Breast epithelium (tissue), 4 donors: ENCODE results near the gene FBXL7. TPM values are rescaled to one million over a fixed set of nuclear protein-coding genes. Genes with fewer than 3 reads are reported as not detected.

ENCODE experiments used
- DNase-seq, 2 donors: peaks; one replicate each; pipeline ENCODE4 v3.0.0-alpha.2; 2019; ENCODE audit warnings: low spot score in 2 of 2
- H3K27ac ChIP-seq, 2 donors: fragments of 200-600 bp; sonication (generic) in 1 of 2; one replicate each; pipeline ENCODE4 v1.5.1; 2016 to 2019; ENCODE audit warnings: mild to moderate bottlenecking in 1 of 2
- H3K27me3 ChIP-seq, 2 donors: fragments of 200-600 bp; sonication (generic) in 1 of 2; one replicate each; pipeline versions ENCODE4 v1.5.1 to v1.6.0; 2017 to 2019; ENCODE audit warnings: control low read depth in 1 of 2, mild to moderate bottlenecking in 1 of 2
- H3K36me3 ChIP-seq: fragments of 200-600 bp; one replicate; pipeline ENCODE4 v1.5.1; 2019
- H3K4me1 ChIP-seq, 2 donors: fragments of 200-600 bp; sonication (generic); one replicate each; pipeline ENCODE4 v1.5.1; 2016 to 2019; ENCODE audit warnings: control low read depth in 1 of 2
- H3K4me3 ChIP-seq, 3 donors: fragments of 200-600 bp; sonication (generic); 1 replicate in 2 of 3; 2 replicates in 1 of 3; pipeline ENCODE4 v1.5.1; 2016 to 2019; ENCODE audit warnings: mild to moderate bottlenecking in 3 of 3, moderate library complexity in 2 of 3
- H3K9me3 ChIP-seq, 2 donors: fragments of 200-600 bp; sonication (generic) in 1 of 2; one replicate each; pipeline ENCODE4 v1.5.1; 2016 to 2019; ENCODE audit warnings: control low read depth in 1 of 2
- CTCF ChIP-seq, 3 donors: fragments of 450-650 bp; IDR thresholded peaks; one replicate each; pipeline ENCODE4 v1.5.1; 2016 to 2017; ENCODE audit warnings: antibody characterized with exemption in 3 of 3, mild to moderate bottlenecking in 3 of 3, moderate library complexity in 3 of 3
- POLR2A ChIP-seq: fragments of 450-650 bp; IDR thresholded peaks from one replicate; pipeline ENCODE4 v1.6.1; 2016; ENCODE audit warnings: antibody characterized with exemption, mild to moderate bottlenecking, moderate library complexity
- POLR2AphosphoS5 ChIP-seq, 3 donors: sonication (generic); formaldehyde crosslinking; IDR thresholded peaks; one replicate each; pipeline ENCODE4 v1.6.1; 2017; ENCODE audit warnings: antibody characterized with exemption in 3 of 3
- intact Hi-C: fragments of 100-400 bp; cut with DNase I; formaldehyde crosslinking; loops from one replicate; pipeline ENCODE4 v1.15.1; 2023; ENCODE audit warnings: low total_unique reads
- total RNA-seq, 3 donors: library from RNA; depleted of rRNA; stranded (reverse); fragments of >200 nt; gene quantifications; one replicate each; pipeline ENCODE4 v1.1.0, GENCODE V29; 2016

Gene FBXL7
- total RNA-seq, 3 donors from 2014 or later, result 6.9 to 17.3 (median 10.8) TPM

- H3K9me3 ChIP-seq, result no peaks in the 10 kb centered on the region
- intact Hi-C loops, result no loop called here
Measured at GRCh38 chr5:15980835-15981234, 480.9 kb downstream of the FBXL7 start.

DNA sequence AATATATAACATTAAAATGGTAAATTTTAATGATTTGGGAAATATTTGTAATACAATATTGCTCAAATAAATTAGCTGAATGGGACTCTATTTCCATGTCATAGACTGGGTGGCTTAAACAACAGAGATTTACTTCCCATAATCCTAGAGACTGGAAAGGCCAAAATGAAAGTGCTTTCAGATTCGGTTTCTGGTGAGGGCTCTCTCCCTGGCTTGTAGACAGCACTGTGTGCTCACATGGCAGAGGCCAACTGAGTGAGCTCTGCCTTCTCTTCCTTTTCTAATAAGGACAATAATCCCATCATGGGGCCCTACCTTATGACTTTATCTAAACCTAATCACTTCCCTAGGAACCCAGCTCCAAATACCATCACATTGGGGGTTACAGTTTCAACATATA lies 483.4 kb downstream of the FBXL7 start:
- DNase-seq, result no peak
- Histone ChIP-seq H3K4me3 (no peak overlapping the region), H3K27ac (no peak overlapping the region), H3K27me3 (no peaks in the 10 kb centered on the region), H3K4me1 (no peaks in the 10 kb centered on the region), H3K36me3 (no peaks in the 10 kb centered on the region), H3K9me3 (no peaks in the 10 kb centered on the region)
- TF ChIP-seq POLR2A, result no peak
- no peak for TF ChIP-seq CTCF (IDR thresholded peaks at IDR 0.05)
- no peak for TF ChIP-seq POLR2AphosphoS5 (IDR thresholded peaks at IDR 0.05)
- intact Hi-C loops, result no loop called here

More at GRCh38 chr5:15980835-15981234, 480.9 kb downstream of the FBXL7 start:
- no peak for DNase-seq
- no peak overlapping the region for H3K4me3 ChIP-seq
- no peaks in the 10 kb centered on the region for H3K27me3 ChIP-seq
- H3K27ac ChIP-seq, result no peak overlapping the region
- H3K36me3 ChIP-seq, result no peaks in the 10 kb centered on the region
- H3K4me1 ChIP-seq, result no peaks in the 10 kb centered on the region
- TF ChIP-seq CTCF (IDR thresholded peaks at IDR 0.05) (no peak), POLR2AphosphoS5 (IDR thresholded peaks at IDR 0.05) (no peak), POLR2A (no peak)
